ENCODE results near the gene CENPP.

CENPP gene

GRCh38 chr9:92313624-92314012 is 12.1 kb upstream of the CENPP start:
- DNase-seq (ENCODE audit: low spot score) = no peak

GRCh38 chr9:92315456-92315855 is 10.3 kb upstream of the CENPP start:
- no peak for DNase-seq (ENCODE audit: low spot score)

- no peak for DNase-seq (ENCODE audit: low spot score)
These were observed 1.3 kb upstream of the CENPP start for GRCh38 chr9:92324431-92324830.

GRCh38 chr9:92324889-92325268 is 874 bp upstream of the CENPP start:
- no peak for DNase-seq (ENCODE audit: low spot score)

- no peak for DNase-seq (ENCODE audit: low spot score)
These were observed 293 bp downstream of the CENPP start for GRCh38 chr9:92325991-92326500.

GRCh38 chr9:92327283-92327850 is 1.6 kb downstream of the CENPP start:
- no peak for DNase-seq (ENCODE audit: low spot score)

- DNase-seq (ENCODE audit: low spot score) = peak; percentile 55
These were observed 2.5 kb downstream of the CENPP start for GRCh38 chr9:92328225-92328624.

GRCh38 chr9:92332577-92333281 is 7.0 kb downstream of the CENPP start:
- DNase-seq (ENCODE audit: low spot score) = no peak

GRCh38 chr9:92333282-92333634 is 7.5 kb downstream of the CENPP start:
- DNase-seq (ENCODE audit: low spot score) = no peak

GRCh38 chr9:92341578-92341977 is 15.8 kb downstream of the CENPP start:
- no peak for DNase-seq (ENCODE audit: low spot score)

- DNase-seq (ENCODE audit: low spot score) = peak; percentile 49
These were observed 17.2 kb downstream of the CENPP start for GRCh38 chr9:92342825-92343488.

- no peak for DNase-seq (ENCODE audit: low spot score)
These were observed 19.8 kb downstream of the CENPP start for GRCh38 chr9:92345582-92345981.

GRCh38 chr9:92349771-92350739 is 24.3 kb downstream of the CENPP start:
- peak; percentile 63 for DNase-seq (ENCODE audit: low spot score)

GRCh38 chr9:92350740-92351133 is 25.0 kb downstream of the CENPP start:
- no peak for DNase-seq (ENCODE audit: low spot score)

- no peak for DNase-seq (ENCODE audit: low spot score)
These were observed 27.3 kb downstream of the CENPP start for GRCh38 chr9:92353051-92353450.

- DNase-seq (ENCODE audit: low spot score) = no peak
These were observed 33.7 kb downstream of the CENPP start for GRCh38 chr9:92359394-92359995.

GRCh38 chr9:92360083-92360482 is 34.3 kb downstream of the CENPP start:
- no peak for DNase-seq (ENCODE audit: low spot score)

- DNase-seq (ENCODE audit: low spot score) = no peak
These were observed 43.3 kb downstream of the CENPP start for GRCh38 chr9:92369075-92369474.

- DNase-seq (ENCODE audit: low spot score) = no peak
These were observed 47.4 kb downstream of the CENPP start for GRCh38 chr9:92373167-92373566.

GRCh38 chr9:92377876-92378275 is 52.1 kb downstream of the CENPP start:
- no peak for DNase-seq (ENCODE audit: low spot score)

- peak; percentile 27 for DNase-seq (ENCODE audit: low spot score)
These were observed 53.3 kb downstream of the CENPP start for GRCh38 chr9:92378865-92379560.

All from GM03348 (cell line).